HG02571 (cell line): ENCODE results near the gene HELZ.
"Not testable (repeated sequence)": the region's sequence is repeated elsewhere in the genome, so short reads cannot be mapped to it uniquely, and the experiment has no call there.

Experiments
- ATAC-seq: cut with Tn5 transposase; IDR thresholded peaks from one replicate; pipeline ENCODE4 v1.9.1; 2021; ENCODE audit warnings: mild to moderate bottlenecking, moderate library complexity; ENCODE audit not compliant: unreplicated experiment

The HELZ gene

GRCh38 chr17:67151717-67152116 lies 93.3 kb downstream of the HELZ start:
- ATAC-seq = no peak

- ATAC-seq = no peak
Observed at GRCh38 chr17:67150826-67151225, 94.2 kb downstream of the HELZ start.

DNA sequence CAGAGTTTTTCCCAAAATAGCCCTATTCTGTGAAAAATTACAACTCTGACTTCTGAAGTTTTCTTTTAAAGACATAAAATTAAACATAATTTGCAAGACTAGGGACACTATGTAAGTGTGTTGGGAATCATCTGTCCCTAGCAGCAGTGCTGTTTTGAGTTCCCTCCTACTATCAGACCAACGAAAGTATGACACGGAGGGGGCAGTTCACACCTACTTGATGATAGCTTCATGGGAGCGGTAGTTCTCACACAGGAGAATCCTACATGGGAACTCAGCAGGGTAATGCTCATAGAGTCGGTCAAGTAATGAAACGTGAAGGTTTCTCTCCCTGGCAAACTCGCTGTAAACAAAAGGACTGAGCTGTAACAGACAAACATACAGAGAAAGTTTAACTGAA lies 96.6 kb downstream of the HELZ start:
- no peak for ATAC-seq

DNA sequence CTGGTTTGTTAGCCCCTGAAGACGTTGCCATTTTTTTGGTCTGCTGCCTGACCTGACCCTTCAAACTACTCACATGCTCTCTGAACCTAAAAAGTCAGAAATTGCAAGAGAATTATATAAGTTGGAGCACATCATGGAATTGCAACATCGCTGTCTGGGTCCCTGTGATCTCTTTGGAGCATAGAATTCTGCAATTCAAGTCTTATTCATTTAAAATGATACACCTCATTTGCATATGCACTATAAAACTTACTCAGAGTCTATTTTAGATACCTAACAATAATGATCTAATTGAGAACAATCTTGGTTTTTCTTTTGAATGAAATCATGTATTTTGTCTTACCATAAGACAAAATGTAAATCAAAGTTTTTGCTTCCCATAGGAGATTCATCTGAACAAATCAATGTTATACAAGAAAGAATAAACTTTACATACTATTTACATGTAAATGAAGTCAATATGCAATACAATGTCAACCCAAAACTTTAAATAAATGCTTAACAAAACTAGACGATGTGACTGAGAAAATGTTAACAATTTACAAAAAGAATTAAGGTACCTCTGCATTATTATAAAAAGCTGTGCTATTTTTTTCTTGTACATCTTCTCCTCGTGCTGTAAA lies 99.7 kb downstream of the HELZ start:
- ATAC-seq = no peak

- no peak for ATAC-seq
Observed at GRCh38 chr17:67143318-67143717, 101.7 kb downstream of the HELZ start.

- ATAC-seq = not testable (repeated sequence)
Observed at GRCh38 chr17:67142030-67142429, 103.0 kb downstream of the HELZ start.

GRCh38 chr17:67139784-67140665 lies 105.0 kb downstream of the HELZ start:
- no peak for ATAC-seq

DNA sequence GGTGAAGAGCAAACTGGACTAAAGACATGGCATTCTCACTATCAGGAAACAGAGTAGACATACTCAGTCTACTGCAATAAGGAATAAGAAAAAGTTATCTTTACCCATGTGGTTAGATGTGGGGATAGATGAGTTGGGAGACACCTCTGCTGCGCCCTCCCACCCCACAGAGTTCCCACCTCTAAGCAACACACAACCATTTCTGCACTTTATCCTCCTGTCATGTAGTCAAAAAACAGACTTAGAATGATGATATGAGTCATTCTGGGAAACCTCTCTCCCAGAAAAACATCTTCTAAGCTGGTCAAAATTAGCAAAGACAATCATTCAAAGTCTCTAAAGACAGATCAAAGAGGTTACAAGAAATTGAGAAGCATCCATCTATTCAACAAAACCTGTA lies 105.7 kb downstream of the HELZ start:
- no peak for ATAC-seq

GRCh38 chr17:67138392-67138791 lies 106.6 kb downstream of the HELZ start:
- ATAC-seq = no peak

DNA sequence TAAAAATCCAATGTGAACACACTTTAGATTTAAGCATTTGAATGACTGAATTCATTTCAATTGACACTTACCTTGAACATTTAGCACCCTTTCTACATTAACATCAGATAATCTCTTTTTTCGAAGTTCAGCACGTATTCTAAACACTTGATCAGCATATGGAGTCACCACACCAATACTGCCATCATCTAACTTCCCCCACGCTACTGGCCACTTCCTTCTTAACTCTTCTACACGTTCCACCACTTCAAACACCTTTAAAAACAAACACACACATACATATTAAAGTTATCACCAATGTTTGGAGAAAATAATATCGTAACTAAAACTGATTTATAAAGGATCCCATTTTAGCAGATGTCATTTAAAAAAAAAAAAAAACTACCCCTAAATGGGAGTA lies 107.1 kb downstream of the HELZ start:
- no peak for ATAC-seq

DNA sequence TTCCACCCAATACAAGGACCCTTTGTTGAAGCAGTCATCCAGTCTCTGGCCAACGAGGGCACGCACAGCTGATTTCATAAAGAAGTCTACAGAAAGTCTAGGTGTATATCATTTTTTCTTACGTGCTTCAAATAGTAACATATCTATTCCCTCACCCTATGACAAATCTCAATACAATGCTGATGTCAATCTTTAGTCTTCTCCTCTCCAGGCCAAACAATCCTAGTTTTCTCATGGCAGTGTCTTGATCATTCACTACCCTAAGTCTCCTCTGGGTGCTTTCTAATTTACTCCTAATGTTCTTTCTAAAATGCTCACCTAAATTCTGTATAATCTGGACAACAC lies 108.0 kb downstream of the HELZ start:
- ATAC-seq = no peak

DNA sequence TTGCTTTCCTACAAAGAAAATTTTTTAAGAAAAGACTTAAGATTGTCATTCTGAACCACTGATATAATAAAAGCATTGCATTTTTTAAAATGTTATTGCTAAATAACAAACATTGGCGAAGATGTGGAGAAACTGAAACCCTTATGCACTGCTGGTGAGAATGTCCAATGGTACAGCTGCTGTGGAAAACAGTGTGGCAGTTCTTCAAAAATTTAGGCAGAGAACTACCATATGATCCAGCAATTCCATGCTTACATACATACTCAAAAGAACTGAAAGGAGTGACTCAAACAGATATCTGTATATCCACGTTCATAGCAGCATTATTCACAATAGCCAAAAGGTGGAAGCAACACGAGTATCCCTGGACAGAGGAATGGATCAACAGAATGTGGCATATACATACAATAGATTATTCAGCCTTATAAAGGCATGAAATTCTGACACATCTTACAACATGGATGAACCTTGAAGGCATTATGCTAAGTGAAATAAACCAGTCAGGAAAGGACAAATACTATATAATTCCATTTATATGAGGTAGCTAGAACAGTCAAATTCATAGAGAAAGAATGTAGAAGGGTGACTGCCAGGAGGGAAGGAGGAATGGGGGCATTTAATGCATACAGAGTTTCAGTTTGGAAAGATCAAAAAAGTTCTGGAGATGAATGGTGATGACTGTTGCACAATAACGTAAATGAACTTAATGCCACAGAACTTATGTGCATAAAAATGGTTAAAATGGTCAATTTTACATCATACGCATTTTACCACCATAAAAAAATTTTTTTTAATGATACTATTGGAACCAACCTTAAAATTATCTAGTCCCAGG lies 108.6 kb downstream of the HELZ start:
- no peak for ATAC-seq

DNA sequence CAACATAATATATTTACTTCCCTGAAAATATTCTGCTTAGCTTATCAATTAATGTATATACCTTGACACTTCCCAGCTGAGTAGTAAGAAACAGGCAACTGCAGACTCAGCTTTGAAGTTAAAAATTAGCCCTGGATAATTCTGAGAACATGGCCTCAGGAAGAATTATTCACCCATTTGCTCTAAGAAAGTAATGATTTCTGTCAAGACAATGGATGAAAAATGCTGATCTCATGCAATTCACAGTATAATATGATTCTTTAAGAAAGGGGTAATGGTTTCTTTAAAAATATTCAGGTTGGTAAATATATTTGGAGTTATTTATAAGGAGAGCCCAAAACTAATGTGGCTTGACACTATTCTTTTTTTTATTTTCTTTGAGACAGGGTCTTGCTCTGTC lies 111.8 kb downstream of the HELZ start:
- no peak for ATAC-seq

GRCh38 chr17:67132366-67132765 lies 112.6 kb downstream of the HELZ start:
- no peak for ATAC-seq

DNA sequence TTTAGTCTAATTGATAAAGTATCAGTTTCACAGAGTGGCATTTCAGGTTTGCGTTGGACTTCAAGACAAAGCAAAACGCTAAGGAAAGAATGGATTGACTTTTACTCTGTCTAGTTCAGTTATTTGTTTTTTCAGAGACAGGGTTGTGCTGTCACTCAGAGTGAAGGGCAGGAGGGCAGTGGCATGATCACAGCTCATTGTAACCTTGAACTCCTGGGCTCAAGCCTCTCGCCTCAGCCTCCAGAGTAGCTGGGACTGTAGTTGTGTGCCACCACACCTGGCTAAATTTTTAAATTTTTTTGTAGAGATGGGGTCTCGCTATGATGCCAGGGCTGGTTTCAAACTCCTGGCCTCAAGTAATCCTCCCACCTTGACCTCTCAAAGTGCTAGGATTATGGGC lies 114.2 kb downstream of the HELZ start:
- no peak for ATAC-seq

GRCh38 chr17:67129283-67129682 lies 115.7 kb downstream of the HELZ start:
- no peak for ATAC-seq

GRCh38 chr17:67128700-67129099 lies 116.3 kb downstream of the HELZ start:
- no peak for ATAC-seq

- ATAC-seq = no peak
Observed at GRCh38 chr17:67127925-67128324, 117.1 kb downstream of the HELZ start.

- ATAC-seq = no peak
Observed at GRCh38 chr17:67126983-67127382, 118.0 kb downstream of the HELZ start.

DNA sequence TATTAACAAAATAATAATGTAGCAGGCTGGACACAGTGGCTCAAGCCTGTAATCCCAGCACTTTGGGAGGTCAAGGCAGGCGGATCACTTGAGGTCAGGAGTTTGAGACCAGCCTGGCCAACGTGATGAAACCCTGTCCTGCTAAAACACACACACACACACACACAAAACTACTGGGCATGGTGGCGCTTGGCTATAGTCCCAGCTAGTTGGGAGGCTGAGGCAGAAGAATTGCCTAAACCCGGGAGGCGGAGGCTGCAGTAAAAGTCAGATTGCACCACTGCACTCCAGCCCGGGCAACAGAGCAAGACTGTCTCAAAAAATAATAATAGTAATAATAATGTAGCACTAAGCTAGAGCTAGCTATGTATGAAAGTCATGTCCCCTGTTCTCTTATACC lies 118.5 kb downstream of the HELZ start:
- ATAC-seq = not testable (repeated sequence)

DNA sequence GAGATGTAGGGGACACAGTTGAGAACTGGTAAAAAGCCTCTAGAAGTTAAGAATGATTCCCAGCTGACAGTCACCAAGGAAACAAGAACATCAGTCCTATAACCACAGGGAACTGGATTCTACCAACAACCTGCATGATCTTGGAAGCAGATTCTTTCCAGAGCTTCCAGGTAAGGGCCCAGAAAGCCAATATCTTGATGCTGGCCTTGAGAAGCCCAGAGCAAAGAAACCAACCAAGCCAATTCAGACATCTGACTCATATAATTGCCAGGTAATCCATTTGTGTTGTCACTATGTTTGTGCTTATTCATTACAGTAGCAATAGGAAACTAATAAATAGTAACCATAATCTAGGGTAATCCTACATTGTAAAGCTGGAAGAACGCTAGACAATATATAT lies 119.1 kb downstream of the HELZ start:
- no peak for ATAC-seq

DNA sequence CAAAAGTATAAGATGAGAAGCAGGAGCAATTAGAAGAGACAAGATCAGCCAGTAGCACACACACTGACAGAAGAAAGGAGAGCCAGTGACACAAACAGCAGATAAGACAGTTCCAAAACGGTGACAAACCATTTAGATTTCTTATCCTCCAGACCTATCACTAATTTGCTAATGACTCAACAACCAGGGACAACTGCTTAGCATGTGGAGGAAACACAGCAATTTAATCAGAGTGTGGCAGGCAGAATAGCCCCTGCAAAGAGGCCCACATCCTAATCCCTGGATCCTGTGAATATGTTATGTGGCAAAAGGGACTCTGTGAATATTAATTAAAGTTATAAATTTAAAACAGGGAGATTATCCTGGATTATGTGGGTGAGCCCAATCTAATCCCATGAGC lies 119.6 kb downstream of the HELZ start:
- ATAC-seq = no peak
